GM18868 (cell line): ENCODE data around the gene NAALADL2.
"Not testable (repeated sequence)": the region's sequence is repeated elsewhere in the genome, so short reads cannot be mapped to it uniquely, and the experiment has no call there.

Experiments used
- ATAC-seq: cut with Tn5 transposase; IDR thresholded peaks from one replicate; pipeline ENCODE4 v1.9.1; 2021; ENCODE audit warnings: mild to moderate bottlenecking, moderate library complexity; ENCODE audit not compliant: unreplicated experiment

The NAALADL2 gene

DNA sequence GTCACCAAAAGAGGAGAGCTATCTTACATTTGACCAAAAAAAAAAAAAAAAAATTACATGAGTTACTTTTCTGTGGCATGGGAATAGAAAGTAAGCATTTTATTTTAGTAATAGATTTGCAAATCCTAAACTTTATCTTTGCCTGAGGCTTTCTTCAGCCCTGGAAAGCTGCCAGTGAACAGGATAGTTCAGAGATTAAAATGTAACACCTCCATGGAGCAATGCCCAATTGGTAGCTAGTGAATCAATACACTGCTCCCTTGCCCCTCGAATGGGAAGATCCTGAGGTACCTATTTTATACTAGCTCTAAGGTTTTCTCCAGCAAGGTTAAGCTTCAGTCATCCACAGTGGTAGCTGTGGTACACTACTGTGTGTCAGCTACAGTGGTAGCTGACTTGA is 867.1 kb downstream of the NAALADL2 start:
- ATAC-seq: no peak

DNA sequence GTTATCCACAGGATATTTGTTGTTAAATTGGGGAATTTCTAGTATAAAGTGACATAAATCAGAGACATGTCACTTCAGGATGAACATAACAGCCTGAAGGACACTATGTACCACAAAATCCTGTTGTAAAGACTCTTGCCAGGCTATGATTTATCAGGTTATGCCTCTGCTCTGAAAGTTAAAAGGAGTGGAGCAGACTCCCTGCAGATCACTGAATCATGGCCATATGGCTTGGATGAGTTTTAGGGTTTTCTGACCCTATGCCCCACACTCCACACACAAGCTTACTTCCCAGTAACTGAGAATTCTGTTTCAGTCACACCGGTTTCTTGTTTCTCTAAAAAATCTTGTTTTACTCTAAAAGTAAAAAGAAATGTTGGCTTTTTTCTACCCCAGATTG is 869.4 kb downstream of the NAALADL2 start:
- no peak for ATAC-seq

DNA sequence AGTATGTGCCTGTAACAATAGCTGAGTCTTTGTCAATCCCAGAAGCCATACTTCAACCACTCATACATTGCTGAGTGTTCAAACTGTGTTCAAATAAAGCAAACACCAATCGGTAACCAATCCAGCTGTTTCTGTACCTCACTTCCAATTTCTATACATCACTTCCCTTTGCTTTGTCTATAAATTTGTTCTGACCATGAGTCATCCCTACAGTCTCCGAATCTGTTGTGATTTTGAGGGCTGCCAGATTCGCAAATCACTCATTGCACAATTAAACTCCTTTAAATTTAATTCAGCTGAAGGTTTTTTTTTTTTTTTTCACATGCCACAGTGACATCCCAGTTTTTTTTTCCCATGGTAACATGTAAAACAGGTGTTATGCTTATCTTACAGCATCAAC is 870.3 kb downstream of the NAALADL2 start:
- ATAC-seq: no peak

DNA sequence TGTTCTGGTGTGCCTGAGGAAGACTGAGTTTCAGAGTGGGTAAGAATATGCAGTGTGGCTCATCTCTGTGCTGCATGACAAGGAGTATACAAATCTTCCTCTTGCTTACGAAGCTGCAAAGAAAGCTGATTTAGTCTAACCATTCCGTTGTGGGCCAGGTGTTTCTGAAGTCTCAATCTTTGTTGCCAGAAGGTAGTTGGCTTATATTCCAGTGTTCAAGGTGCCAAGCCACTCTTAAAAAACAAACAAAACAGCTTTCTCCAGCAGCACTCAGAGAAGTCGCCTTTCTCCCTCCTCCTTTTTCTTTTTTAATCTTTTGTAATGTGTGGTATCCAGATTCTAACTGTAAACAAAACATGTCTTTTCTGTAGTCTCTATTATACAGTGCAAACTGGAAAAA is 872.4 kb downstream of the NAALADL2 start:
- ATAC-seq: no peak

DNA sequence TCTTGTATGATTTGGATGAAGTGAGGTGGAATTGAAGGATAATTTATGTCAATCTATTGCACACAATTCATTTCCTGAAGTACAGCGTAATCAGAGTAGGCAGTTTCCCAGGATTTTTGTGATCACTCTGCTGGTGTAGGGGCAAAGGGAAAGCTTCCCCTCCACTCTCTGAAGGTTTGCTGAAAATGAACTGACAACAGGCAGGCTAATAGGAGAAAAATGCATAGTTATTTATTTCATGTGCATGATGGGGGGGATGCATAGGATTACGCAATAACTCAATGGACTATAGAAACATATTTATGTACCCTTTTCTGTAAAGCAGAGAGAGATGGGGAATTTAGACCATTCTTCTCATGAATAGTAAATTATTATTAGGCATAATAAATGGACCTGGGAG is 872.9 kb downstream of the NAALADL2 start:
- no peak for ATAC-seq

DNA sequence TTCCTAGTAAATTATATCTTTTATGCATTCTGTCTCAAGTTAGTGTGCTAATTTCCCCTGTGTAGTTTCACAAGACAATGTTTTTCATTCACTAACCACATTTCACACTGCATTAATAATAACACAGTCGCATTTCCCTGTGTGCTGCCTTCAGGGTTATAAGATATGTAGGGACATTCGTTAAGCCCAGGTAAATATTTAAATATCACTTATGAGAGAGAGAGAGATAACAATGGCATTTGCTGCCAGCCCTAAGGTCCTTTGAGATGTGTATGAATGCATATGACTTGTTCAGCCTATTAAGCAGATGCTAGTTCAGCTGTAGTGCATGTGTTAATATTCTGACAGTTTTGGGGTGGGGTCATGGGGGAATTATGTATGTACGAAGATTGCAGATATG is 876.7 kb downstream of the NAALADL2 start:
- ATAC-seq: no peak

DNA sequence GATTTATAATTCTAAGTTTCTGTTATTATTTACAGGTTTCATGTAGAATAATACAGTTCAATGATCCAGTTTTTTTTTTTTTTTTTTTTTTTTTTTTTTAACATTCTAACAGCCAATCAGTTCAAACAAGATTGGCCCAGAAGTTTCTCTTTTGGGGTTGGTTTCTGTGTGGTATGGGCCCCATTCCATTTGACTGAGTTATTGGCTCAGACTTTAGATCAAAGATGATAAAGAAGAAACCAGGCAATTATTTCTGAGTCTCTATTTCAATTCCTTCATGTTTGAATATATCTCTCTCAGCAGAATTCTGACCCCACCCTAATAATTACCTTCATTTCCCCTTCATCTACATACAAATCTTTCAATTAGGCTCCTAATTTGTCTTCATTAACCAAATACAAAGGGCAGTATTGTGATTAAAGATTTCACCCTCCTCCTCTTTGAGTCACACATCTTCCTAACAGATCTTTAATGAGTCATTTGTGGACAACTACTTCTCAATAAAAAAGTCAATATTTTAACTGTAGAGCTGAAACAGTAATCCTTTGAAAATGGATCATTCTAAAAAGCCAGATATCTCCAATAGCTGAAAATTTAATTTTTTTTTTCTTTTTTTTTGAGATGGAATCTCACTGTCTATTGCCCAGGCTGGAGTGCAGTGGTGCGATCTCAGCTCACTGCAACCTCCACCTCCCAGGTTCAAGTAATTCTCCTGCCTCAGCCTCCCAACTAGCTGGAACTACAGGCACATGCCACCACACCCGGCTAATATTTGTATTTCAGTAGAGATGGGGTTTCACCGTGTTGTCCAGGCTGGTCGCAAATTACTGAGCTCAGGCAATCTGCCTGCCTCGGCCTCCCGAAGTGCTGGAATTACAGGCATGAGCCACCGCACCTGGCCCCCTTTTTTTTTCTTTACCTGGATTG is 878.8 kb downstream of the NAALADL2 start:
- no peak for ATAC-seq

DNA sequence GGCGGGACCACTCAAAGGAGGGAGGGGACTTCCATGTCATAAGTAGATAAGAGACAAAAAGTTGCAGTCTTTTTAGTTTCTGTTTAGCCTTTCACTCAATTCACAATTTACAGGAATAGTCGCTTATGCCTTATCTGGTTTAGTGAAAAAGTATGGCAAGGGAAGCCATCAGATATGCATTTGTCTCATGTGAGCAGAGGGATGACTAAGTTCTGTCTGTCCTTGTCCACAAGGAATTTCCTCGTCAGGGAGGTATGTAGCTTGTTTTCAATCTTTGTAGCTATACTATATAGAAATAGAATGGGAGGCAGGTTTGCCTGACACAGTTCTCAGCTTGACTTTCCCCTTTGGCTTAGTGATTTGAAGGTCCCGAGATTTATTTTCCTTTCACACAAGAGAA is 882.8 kb downstream of the NAALADL2 start:
- no peak for ATAC-seq

DNA sequence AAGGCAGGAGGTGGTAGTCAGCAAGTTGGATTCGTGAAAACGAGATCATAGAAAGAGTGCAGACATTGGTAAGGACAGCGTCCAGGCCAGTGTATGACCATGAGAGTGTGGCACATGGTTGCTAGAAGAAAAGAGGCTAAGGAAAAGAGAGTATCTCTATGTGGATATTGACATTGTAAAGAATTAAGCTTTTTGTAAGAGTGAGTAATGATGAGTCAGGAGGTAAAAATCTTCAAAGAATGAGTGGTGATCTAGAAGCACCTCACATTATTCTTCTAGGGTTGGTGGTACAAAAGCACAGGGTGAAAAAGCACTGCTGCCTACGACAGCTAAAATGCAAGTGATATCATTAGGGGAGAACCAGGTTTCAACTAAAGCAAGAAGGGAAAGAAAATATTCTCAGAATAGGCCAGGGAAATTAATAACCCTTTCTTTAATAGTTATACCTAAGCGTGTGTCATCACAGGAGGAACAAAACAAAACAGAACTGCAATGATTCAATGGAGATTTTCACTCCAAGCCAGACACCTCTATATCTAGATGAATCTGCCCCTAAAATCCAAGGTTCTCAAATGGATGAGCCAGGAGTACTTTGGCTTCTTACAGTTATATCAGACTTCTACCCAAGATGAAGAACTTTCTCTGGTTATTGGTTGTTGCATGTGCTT is 884.7 kb downstream of the NAALADL2 start:
- no peak for ATAC-seq

DNA sequence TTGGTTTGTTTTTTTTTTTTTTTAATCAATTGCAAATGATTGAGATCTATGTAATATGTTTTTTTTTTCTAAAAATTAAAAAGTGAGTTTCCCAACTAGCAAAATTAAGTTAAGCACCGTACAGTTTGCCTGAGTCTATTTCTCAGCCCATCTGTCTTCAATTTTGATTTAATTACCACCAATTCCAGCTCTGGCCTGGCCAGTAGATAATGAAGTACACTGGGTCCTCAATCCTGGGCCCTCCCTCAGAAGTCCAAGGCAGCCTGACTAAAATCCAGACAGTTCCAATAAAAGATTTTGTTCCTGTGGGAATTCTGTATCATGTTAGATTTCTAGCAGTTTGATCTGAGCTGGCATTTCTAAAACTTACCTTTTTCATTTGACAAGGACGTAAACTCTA is 887.2 kb downstream of the NAALADL2 start:
- ATAC-seq: no peak

DNA sequence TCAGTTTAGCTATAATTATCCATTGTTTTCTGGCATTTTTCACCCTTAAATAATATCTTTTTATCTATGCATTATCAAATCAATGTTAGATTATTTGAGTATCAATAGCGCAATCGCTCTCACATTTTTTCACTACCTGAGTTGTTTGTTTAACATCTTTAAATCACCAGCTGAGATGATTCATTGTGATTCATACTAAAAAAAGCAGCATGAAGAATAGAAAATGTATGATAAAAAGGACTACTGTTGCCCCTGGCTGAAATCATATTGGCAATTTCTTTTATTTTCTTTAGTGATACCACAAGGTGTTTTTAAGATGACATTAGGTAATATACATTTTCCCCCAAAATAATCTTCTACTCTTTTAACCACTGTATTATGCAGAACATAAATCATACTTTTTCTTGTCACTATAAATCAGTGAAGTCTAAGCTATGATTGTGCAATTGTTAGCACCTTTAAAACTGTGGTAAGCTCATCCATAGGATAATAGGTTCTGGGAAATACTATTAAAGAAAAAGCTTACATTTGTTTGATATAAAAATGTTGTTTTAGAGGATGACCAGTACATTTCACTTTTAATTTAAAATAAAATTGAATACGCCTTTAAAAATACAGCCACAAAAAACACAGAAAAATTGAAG is 889.1 kb downstream of the NAALADL2 start:
- no peak for ATAC-seq

DNA sequence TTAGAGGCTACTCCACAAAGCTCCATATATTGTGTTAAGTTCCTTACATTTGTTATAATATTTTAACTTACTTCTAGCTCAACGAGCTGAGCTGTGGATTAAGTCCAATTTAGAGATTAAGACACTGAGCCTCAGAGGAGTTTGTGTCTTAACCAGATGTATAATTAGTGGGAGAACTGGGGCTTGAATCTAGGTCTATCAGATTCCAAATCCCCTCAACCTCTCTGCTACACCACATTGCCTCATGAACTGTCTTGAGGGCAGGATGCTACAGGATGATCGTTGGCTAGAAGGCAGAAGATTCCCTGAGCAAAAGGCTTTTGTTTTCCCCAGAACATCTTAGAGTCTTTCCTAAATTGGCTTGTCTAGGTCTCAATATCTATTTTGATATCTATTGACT is 890.8 kb downstream of the NAALADL2 start:
- ATAC-seq: no peak

DNA sequence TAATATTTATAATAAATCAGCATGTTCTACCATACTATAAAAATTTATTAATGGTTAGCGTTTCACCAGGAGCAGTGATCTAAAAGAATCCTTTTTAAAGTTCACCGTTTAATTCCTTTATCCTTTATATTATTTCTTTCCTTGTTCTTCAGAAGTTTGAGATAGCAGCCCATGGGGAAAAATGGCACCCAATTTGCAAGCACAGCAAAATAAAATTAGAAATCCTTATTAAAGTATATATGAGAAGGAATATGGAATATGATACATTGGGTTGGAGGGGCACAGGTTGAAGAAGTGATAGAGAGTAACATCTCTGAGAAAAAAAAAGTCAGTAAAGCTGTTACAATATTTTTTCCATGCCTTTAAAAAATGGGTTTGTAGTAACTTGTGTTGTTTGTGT is 892.0 kb downstream of the NAALADL2 start:
- no peak for ATAC-seq

DNA sequence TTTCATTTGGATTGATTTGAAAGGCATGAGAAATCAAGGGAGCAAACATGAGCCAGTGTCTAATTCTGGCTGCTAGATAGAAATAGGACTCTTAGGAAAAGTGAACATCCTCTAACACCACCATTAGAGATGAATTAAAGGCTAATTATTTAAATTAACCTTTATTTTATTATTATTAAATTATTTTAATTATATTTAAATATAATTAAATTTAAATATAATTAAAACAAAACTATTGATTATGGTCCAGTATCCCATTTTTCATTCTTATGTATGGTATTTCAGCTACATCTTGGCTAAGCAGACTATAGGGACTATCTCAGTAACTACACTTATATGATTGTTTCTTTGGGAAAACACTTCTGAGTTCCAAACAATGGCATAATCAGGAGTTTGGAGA is 904.8 kb downstream of the NAALADL2 start:
- ATAC-seq: no peak

DNA sequence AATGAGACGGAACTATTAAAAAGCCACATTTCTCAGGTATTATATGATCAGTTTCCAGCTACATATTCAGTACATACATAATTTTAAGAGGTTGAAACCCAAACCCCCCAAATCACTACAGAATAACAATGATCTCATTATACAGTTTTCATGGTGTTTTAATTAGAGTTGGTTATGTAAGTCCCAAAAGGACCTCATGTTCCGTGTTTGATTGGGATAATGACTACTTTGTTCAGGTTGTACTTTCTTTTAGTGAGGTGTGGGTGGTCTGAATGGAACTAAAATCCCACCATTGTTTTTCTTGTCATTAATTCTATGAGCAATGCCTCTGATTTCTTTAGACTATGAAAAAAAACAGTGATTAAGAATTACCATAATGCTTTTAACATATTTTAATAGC is 905.6 kb downstream of the NAALADL2 start:
- ATAC-seq: no peak

DNA sequence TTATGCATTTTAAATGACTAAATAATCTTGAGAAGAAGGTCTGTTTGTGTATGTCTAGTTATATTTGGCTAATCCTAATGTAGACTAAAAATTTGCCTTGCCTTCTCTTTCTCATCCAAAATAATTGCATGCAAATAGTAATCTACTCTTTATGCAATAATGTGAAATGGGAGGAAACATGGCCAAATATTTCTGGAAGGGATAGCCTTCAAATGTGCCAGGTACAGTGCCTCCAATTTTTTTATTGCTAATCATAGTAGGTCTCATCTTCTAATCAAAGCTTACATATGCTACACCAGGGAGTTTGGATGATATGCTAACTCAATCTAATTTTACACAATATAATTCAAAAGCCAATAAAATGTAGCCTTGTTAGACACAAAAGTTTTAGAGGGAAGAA is 911.3 kb downstream of the NAALADL2 start:
- ATAC-seq: no peak

DNA sequence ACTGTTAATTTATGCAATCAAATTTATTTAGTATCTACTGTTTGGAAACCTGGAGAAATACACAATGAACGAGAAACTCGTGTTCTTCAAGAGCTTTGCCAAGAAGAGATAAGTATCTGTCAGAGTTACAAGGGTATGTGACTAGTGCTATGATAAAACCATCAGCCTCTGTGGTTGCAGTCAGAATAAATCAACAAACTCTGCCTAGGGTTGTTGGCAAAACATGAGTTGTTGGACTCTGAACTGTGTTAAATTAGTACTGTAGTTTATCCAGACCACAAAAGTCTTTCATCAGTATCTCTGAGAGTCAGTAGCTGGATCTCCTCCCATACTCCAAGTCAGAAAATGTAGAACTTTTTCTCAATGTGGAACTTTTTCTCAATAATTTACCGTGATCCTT is 918.4 kb downstream of the NAALADL2 start:
- ATAC-seq: no peak

DNA sequence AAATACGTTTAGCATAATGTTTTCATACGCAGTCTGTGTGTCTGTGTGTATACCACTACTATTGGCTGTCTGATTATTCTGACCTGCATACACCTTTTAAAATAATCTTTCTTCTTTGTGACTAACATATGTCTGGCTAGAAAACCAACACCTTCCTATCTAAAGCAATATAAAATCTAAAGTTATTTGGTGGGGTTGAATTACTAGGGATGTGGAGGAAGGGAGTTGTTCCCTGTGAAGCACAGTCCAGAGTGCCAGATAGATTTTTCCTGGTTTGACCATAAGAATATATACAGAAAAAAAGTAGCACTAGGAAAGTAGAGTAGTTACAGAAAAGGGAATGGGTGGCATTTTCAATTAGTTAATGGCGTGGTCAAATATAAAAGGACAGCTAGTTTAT is 918.8 kb downstream of the NAALADL2 start:
- no peak for ATAC-seq

DNA sequence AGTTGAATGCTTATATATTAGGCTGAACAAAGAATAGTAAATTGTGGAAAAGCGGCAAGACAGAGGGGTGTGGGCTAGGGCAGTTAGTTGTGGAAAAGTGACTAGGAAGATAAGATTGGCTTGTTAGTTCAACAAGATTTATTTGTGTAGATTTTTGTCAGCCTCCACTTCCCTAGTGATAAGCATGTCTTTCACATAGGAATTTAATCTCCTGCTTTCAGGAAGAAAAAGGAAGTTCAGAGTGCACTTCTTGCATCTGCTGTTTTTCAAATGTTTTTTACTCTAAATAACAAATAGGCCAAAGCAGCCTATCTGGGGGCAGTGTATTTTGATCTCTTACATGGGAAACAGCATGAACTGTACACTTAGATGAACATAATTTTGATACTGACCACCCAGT is 919.9 kb downstream of the NAALADL2 start:
- no peak for ATAC-seq

DNA sequence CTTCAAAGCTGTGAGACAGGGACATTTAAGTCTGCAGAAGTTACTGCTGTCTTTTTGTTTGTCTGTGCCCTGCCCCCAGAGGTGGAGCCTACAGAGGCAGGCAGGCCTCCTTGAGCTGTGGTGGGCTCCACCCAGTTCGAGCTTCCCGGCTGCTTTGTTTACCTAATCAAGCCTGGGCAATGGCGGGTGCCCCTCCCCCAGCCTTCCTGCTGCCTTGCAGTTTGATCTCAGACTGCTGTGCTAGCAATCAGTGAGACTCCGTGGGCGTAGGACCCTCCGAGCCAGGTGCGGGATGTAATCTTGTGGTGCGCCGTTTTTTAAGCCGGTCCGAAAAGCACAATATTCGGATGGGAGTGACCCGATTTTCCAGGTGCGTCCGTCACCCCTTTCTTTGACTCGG is 928.0 kb downstream of the NAALADL2 start:
- ATAC-seq: not testable (repeated sequence)

DNA sequence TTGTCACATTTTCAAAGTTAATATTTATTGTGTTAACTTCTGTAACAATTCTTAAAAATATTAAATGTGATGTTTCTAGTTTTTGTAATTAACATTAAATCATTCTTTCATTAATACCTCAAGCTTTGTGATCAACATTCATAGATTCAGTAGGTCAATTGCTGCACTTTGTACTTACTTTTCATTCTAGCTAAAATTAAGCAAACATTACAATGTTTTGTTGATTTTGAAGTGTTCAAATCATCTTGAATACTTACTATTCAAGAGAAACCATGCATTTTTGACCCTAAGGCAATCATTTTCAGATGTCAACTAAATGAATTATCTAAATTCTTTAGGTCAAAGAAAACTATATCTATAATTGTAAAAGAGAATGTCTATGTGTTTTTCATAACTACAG is 933.1 kb downstream of the NAALADL2 start:
- no peak for ATAC-seq

DNA sequence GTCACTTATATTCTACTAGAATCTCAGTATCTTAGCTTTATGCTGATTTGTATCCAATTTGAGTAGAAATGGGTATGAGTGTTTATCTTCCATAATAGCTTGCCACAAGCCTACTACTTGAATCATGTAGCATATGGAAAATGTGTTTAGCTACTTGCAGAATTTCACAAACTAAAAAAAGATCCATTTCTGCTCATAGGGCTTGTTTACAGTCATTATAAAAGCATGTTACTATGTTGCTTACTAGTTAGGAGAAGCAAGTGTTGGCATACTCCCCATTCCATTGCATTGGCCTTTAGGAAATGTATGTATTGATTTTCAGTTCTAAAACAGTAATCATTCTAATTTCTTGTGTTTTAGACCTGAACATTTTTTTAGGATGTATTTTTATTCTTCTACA is 939.2 kb downstream of the NAALADL2 start:
- no peak for ATAC-seq
